Gastrocnemius medialis (tissue), 4 donors: ENCODE data around the gene ACTL6B. TPM values are rescaled to one million over a fixed set of nuclear protein-coding genes. Genes with fewer than 3 reads are reported as not detected.

Experiments
- ATAC-seq, 2 donors: fragments of 150-250 bp; one replicate each; pipeline ENCODE4 v1.9.1; 2016
- DNase-seq, 2 donors: peaks; one replicate each; pipeline ENCODE4 v3.0.0-alpha.2; 2019
- H3K27ac ChIP-seq, 4 donors: fragments of 200-600 bp; sonication (generic); 1 replicate in 1 of 4; 2 replicates in 3 of 4; pipeline ENCODE4 v1.5.1; 2016 to 2018; ENCODE audit warnings: mild to moderate bottlenecking in 2 of 4, moderate library complexity in 1 of 4
- H3K27me3 ChIP-seq, 3 donors: fragments of 200-600 bp; sonication (generic) in 2 of 3; 1 replicate in 1 of 3; 2 replicates in 2 of 3; pipeline versions ENCODE4 v1.5.1 to v1.6.0; 2016 to 2019; ENCODE audit warnings: mild to moderate bottlenecking in 1 of 3, moderate library complexity in 1 of 3
- H3K36me3 ChIP-seq, 2 donors: fragments of 200-600 bp; sonication (generic) in 1 of 2; one replicate each; pipeline ENCODE4 v1.5.1; 2017 to 2018
- H3K4me1 ChIP-seq, 2 donors: fragments of 200-600 bp; sonication (generic) in 1 of 2; one replicate each; pipeline ENCODE4 v1.5.1; 2016 to 2017; ENCODE audit warnings: mild to moderate bottlenecking in 2 of 2
- H3K4me3 ChIP-seq, 4 donors: fragments of 200-600 bp; sonication (generic) in 3 of 4; 1 replicate in 1 of 4; 2 replicates in 3 of 4; pipeline ENCODE4 v1.5.1; 2016 to 2019; ENCODE audit warnings: mild to moderate bottlenecking in 2 of 4
- H3K9me3 ChIP-seq, 3 donors: fragments of 200-600 bp; sonication (generic) in 2 of 3; 1 replicate in 1 of 3; 2 replicates in 2 of 3; pipeline ENCODE4 v1.5.1; 2016 to 2019
- POLR2A ChIP-seq, 2 donors: fragments of 450-650 bp; IDR thresholded peaks; one replicate each; pipeline ENCODE4 v1.6.1; 2017; ENCODE audit warnings: antibody characterized with exemption in 2 of 2, mild to moderate bottlenecking in 2 of 2, moderate library complexity in 2 of 2
- in situ Hi-C, 4 donors: fragments of 200-750 bp; cut with MboI; loops; one replicate each; pipeline versions ENCODE4 v1.15.0 to v1.8.0; 2017; ENCODE audit warnings: low sequenced_read_pairs in 4 of 4
- intact Hi-C: fragments of 100-400 bp; cut with DNase I; formaldehyde crosslinking; loops from one replicate; pipeline ENCODE4 v1.15.1; 2023; ENCODE audit warnings: low total_unique reads
- total RNA-seq, 4 donors: library from RNA; depleted of rRNA; stranded (reverse); fragments of >200 nt; gene quantifications; one replicate each; pipeline versions ENCODE4 v1.1.0 to v1.2.3, GENCODE V29; 2016
- TF ChIP-seq, protein P1 (sequence below), 5 experiments: fragments of 450-650 bp in 3 of 5; fragments of 200-600 bp in 2 of 5; sonication (generic) in 2 of 5; IDR thresholded peaks in 4 of 5; conservative IDR thresholded peaks in 1 of 5; 1 replicate in 4 of 5; 2 replicates in 1 of 5; pipeline ENCODE4 v1.5.1; 2016 to 2019; ENCODE audit warnings: antibody characterized with exemption in 5 of 5, mild to moderate bottlenecking in 3 of 5, moderate library complexity in 3 of 5

Gene ACTL6B
- total RNA-seq, 4 donors from 2014 or later: not detected

DNA sequence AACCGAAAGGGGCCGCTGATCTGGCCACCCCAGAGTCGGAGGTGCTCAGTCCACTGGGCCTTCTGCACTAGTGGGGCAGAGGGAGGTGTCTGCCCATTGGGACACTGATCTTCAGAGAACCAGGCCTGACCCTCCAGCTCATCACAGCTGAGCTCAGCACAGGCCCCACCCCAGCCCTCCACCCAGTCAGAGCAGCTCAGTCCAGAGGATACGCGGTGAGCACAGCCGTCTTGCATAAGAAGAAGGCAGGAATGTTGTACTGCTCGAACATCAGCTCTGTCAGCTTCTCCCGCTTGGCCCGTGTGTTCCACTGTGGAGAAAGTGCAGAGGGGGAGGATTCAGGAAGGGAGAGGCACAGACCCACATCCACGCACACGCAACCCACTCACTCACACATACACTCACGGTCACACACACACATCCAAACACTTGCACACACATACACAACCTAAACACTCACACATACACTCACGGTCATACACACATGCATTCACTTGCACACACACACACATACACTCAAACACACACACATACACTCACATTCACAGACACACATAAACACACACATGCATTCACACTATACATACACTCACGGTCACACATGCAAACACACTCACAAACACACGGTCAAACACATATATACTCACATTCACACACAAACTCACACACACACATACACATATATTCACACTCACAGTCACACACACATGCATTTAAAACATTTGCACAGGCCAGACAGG, 6.3 kb downstream of the ACTL6B start:
- TF ChIP-seq, protein P1, sequence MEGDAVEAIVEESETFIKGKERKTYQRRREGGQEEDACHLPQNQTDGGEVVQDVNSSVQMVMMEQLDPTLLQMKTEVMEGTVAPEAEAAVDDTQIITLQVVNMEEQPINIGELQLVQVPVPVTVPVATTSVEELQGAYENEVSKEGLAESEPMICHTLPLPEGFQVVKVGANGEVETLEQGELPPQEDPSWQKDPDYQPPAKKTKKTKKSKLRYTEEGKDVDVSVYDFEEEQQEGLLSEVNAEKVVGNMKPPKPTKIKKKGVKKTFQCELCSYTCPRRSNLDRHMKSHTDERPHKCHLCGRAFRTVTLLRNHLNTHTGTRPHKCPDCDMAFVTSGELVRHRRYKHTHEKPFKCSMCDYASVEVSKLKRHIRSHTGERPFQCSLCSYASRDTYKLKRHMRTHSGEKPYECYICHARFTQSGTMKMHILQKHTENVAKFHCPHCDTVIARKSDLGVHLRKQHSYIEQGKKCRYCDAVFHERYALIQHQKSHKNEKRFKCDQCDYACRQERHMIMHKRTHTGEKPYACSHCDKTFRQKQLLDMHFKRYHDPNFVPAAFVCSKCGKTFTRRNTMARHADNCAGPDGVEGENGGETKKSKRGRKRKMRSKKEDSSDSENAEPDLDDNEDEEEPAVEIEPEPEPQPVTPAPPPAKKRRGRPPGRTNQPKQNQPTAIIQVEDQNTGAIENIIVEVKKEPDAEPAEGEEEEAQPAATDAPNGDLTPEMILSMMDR (IDR thresholded peaks at IDR 0.05 in 4 of 5, conservative IDR thresholded peaks at IDR 0.05 in 1 of 5): no peak
- in situ Hi-C loops (no loop called here), intact Hi-C loops (no loop called here)
- H3K36me3 ChIP-seq: no peaks in the 10 kb centered on the region
- no peak overlapping the region for H3K4me3 ChIP-seq
- H3K27ac ChIP-seq: no peak overlapping the region
- ATAC-seq: no peak
- no peak for DNase-seq
- peaks cover 23 to 40% (median 25%) of the 10 kb centered on the region in 3 donors for H3K27me3 ChIP-seq
- H3K4me1 ChIP-seq: no peaks in the 10 kb centered on the region
- H3K9me3 ChIP-seq: no peaks in the 10 kb centered on the region

DNA sequence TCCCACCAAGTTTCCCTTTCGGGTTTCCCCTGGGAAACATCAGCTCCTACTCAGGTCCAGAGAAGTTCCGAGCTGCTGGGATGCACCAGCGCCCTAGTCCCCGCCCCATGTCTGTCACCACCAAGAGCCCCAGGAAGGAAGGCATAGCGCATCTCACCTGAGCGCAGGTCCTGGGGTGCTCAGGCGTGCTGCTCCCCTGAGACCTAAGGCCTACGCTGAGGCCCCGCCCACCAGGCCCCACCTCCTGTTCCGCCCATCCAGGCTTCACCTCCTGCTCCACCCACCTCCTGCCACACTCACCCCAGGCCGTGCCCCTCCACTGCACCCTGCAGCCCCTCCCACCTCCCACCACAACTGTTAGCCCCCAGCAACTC, 13.7 kb downstream of the ACTL6B start:
- ATAC-seq: no peak
- no peak for TF ChIP-seq POLR2A (IDR thresholded peaks at IDR 0.05)
- TF ChIP-seq, protein P1 (IDR thresholded peaks at IDR 0.05 in 4 of 5, conservative IDR thresholded peaks at IDR 0.05 in 1 of 5): no peak
- Histone ChIP-seq H3K9me3 (no peaks in the 10 kb centered on the region), H3K4me1 (no peaks in the 10 kb centered on the region), H3K4me3 (no peak overlapping the region), H3K27me3 (peaks cover 13 to 44% (median 34%) of the 10 kb centered on the region in 3 donors), H3K36me3 (no peaks in the 10 kb centered on the region), H3K27ac (no peak overlapping the region)
- intact Hi-C loops (no loop called here), in situ Hi-C loops (no loop called here)
- DNase-seq: no peak

DNA sequence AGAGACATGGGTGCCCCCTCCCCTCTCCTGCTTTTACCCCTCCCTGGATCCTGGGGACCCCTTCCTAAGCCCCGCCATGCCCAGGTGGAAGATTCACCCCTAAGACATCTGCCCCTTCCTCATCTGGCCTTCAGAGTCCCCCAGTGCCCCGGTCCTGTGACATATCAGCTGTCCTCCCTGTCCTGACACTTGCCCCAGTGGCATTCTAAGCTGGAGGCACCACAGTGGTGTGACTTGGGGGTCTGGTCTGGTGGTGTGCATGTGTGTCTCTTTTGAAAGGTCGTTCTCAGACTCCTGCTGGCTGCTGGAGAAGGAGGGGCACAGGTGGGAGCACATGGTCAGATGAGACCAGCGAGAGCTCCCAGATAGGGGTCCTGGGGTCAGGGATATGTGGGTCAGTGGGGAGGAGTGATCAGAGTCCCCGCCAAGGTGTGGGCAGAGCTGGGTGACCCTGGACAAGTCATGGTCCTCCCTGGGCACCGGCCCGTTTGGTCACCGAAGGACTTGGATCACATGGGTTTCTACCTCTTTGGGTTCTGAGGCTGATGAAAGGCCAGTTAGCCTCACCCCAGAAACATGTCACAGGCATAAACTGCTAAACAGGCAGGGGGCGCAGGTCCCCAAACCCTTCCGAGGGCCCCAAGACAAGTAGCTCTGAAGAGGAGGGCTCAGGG, 14.3 kb downstream of the ACTL6B start:
- DNase-seq: no peak
- TF ChIP-seq POLR2A (IDR thresholded peaks at IDR 0.05): no peak
- TF ChIP-seq, protein P1 (IDR thresholded peaks at IDR 0.05 in 4 of 5, conservative IDR thresholded peaks at IDR 0.05 in 1 of 5): no peak
- Histone ChIP-seq H3K36me3 (no peaks in the 10 kb centered on the region), H3K9me3 (no peaks in the 10 kb centered on the region), H3K4me3 (no peak overlapping the region), H3K4me1 (no peaks in the 10 kb centered on the region), H3K27me3 (peaks cover 11 to 38% (median 32%) of the 10 kb centered on the region in 3 donors), H3K27ac (no peak overlapping the region)
- intact Hi-C loops (no loop called here), in situ Hi-C loops (no loop called here)
- no peak for ATAC-seq

DNA sequence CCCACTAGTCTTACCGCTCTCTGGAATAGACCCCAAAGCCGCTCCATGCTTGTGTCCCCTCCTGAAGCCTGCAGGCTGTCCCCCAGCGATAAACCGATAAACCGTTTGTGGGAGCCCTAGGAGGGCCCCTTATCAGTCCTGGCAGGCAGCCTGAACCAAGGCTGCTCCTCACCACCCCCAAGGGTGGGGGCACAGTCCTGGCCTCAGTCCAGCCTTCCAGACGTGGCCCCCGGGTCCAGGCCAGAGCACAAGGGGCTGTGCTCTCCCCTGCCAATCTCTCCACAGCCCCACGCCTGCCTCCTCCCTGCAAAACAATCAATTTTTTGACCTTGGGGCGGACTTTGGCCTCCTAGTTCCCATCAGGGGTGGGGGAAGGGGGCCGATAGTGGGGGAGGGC, 14.8 kb downstream of the ACTL6B start, which contains the start of gene TFR2:
TSS of gene TFR2 (minus strand) at position 90 of the 397 bp plus-strand sequence. CDS start at position 47, 43 bp downstream.
- no peak within 1 kb of the TSS for H3K27ac ChIP-seq
- in situ Hi-C loops: no loop called here
- TF ChIP-seq POLR2A (IDR thresholded peaks at IDR 0.05): no peak
- TF ChIP-seq, protein P1 (IDR thresholded peaks at IDR 0.05 in 4 of 5, conservative IDR thresholded peaks at IDR 0.05 in 1 of 5): no peak
- no peaks in the 10 kb centered on the region for H3K9me3 ChIP-seq
- H3K36me3 ChIP-seq: no peaks in the 10 kb centered on the region
- DNase-seq: no peak
- intact Hi-C loops: no loop called here
- H3K27me3 ChIP-seq: peaks cover 11 to 33% (median 26%) of the 10 kb centered on the region in 3 donors
- no peaks in the 10 kb centered on the region for H3K4me1 ChIP-seq
- no peak within 1 kb of the TSS for H3K4me3 ChIP-seq
- ATAC-seq: no peak
